Measurements from ENCODE around the gene LRRIQ1.
"Not testable (repeated sequence)": the region's sequence is repeated elsewhere in the genome, so short reads cannot be mapped to it uniquely, and the experiment has no call there.

The LRRIQ1 gene

GRCh38 chr12:85065837-85066482, 29.8 kb downstream of the LRRIQ1 start:
- no peak for DNase-seq

GRCh38 chr12:85072826-85073225, 36.7 kb downstream of the LRRIQ1 start:
- no peak for DNase-seq

DNA sequence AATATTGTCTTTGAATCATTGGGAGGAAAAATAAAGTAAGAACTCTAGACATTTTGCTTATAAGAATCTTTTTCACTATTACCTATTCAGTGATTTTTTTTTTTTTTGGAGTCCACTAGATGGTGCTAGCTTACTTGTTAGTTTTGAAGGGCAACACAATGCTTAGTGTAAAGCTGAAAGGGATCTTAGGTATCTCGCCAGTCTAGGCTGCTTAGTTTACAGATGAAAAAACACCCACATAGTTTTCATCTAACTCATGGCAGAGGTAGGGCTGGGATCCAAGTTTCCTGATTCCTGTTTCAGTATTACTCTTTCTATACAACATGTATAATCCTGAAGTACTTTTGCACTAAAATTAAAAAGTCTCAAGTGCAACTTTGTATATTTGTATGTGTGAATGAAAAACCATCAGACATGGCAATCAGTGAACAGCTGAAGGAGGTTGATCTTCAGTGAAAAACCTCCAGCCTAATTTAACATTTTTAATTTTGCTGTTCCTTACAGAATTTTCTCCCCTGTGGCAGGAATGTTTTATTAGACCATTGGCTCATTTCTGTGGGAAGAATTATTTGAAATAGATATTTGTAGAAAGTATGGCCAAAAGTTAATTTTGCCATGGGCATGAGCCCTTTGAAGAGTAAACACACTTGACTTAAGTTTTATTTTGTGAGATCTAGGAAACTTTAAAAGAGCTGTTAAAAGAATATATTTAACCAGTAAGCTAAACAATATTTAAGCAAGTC, 40.7 kb downstream of the LRRIQ1 start:
- peak; percentile 21 for DNase-seq

- no peak for DNase-seq
Measured at GRCh38 chr12:85085066-85085465, 48.9 kb downstream of the LRRIQ1 start.

DNA sequence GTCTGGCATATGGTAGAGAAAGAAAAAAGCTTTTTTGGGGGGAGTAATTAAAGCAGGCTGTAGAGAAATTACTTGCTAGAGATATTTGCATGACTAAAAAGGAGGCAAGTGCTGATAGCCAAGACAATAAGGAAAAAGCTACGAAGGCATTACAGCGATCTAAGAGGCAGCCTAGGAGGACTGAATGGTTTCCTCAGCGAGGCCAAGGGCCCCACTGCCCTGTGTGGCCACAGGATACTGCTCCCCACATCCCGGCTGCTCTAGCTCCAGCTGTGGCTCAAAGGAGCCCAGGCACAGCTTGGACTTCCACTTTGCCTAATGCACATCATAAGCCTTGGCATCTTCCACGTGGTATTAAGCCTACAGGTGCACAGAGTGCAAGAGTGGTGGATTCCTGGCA, 53.6 kb downstream of the LRRIQ1 start:
- no peak for DNase-seq

DNA sequence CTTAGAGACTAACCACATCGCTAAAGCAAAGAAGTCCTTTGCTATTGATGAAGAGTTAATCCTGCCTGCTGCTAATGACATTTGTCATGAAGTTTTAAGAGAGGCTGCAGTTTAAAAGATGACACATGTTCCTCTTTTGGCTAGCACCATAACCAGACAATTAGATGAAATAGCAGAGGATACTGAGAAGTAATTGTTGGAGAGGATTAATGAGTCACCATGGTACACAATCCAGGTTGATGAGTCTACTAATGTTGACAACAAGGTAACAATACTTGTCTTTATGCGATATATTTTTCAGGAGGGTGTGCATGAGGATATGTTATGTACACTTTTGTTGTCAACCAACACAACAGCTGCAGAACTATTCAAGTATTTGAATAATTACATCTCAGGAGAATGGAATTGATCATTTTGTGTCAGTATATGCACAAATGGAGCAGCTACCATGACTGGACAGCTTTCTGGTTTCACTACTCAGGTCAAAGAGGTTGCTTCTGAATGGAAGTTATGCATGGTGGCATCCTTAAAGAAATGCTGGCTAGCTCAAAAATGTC, 56.7 kb downstream of the LRRIQ1 start:
- no peak for DNase-seq

DNA sequence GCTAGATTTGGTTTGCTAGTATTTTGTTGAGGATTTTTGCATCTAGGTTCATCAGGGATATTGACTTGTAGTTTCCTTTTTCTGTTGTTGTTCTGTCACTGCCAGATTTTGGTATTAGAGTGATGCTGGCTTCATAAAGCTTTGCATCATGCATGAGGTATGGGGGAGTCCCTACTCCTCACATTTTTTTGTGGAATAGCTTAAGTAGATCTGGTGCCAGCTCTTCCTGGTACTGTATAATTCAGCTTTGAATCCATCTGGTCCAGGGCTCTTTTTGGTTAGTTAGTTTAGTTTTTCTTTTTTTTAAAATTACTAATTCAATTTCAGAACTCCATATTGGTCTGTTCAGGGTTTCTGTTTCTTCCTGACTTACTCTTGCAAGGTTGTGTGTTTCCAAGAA, 59.4 kb downstream of the LRRIQ1 start:
- no peak for DNase-seq

DNA sequence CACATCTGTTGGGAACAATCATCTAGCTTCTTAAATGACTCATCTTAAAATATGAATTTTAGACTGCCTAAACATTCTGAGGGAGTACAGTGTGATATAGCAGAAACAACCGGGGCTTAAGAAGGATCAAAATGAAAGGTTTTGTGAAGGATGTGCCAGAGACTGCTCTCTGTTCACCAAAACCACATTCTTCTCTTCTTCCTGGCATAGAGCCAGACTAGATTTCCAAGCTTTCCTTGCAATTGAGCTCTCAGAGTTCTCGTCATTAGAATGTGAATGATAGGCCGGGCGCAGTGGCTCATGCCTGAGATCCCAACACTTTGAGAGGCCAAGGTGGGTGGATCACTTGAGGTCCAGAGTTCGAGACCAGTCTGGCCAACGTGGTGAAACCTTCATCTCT, 94.5 kb downstream of the LRRIQ1 start:
- no peak for DNase-seq

DNA sequence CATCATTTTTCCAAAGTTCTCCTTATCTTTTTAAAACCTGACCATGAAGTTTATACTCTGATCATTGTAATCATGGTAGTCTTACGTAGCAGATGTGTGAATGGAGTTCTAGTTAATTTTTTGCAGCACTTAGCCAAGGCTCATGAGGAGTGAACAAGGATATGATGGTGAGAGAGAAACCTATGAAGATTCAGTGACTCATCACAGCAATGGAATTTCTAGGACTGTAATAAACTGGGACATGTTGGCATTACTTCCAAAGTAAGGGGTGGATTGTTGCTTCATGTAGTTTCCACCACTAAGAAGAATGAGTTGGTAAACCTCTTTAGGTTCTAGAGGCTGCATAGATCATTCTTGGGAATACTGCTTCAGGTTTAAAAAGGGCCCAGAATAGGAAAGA, 102.7 kb downstream of the LRRIQ1 start:
- no peak for DNase-seq

- DNase-seq: no peak
Measured at GRCh38 chr12:85147331-85147730, 111.2 kb downstream of the LRRIQ1 start.

GRCh38 chr12:85152311-85152729, 116.2 kb downstream of the LRRIQ1 start:
- DNase-seq: no peak

DNA sequence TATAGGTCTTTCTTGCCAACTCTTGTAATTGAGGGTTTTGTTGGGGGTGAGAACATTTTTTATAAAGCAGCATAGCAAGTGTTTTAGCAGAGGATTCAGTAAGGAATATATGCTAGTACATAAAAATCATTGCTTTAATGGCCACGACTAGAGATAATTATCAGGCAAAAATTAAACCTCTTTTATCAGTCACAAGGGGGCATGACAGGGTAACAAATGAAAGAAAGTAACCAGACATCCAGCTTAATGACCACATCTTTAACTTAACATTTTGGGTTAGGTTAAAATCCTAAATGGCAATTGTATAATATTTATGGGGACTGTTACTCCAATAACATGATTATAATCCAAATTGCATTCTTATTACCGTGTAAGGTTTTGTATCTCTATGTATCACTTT, 119.6 kb downstream of the LRRIQ1 start:
- peak; percentile 18 for DNase-seq

DNA sequence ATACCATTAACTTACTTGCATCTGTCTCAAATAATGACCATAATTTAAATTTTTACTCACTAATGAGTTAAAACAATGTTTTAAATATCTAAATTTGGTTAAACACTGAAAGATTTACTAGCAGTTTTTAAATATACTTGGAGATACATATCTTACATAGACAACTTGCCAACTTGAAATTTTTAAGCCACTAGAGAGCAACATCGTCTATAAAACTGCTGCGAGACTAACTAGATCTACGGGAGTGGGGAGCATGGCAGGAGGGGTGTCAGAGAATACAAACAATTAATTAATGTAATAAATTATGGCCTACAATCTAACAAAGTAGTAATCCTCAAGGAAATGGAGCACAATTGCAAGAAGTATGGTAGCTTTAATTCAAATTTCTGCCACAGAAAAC, 120.4 kb downstream of the LRRIQ1 start:
- DNase-seq: no peak

DNA sequence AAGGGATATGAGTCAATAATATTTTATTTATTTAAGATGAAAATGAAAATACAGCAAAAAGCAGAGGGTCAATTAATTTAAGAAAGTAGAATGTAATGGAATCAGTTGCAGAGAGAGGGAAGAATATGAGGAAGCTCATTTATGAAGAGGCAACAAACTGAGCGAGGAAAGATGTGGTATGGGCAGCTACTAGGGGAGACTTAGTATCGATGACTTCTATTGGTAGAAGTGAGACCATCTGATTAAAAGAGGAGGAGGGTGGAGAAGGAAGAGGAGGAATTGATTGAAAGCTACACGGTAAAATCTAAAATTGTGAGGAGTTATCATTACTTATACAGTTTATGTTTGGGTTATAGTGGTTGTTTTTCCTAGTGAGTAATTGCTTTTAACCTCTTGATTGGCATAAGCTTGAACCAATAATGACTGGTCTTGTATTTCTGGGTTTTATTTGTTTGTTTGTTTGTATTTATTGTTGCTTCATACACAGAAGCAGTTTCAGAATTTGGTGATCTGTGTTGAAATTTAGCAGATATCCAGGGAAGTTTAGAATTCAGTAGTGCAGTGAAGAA, 121.0 kb downstream of the LRRIQ1 start:
- DNase-seq: no peak

DNA sequence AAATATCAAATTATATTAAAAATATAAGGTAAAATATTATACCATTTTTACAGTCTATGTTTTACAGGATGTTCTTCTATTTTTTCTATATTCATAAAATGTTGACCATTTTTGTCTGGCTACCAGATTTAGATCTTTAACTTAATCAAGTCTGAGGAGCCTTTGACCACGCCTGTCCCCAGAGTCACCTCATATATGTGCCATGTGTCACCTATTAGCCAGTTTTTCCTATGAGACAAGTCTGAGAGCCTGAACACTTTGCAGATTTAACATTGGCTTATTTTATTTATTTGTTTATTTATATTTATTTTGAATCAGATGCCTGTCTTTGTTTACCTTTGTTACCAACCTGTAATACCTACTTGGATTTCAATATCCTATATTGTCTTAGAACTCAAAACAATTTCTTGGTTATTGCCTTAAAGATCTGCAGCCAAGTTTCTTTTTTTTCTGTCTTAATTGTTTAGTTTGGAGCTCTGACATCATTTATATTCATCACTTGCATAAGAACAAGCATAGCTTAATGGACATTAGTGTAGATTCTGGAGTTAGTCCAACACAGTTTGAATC, 127.7 kb downstream of the LRRIQ1 start:
- no peak for DNase-seq

DNA sequence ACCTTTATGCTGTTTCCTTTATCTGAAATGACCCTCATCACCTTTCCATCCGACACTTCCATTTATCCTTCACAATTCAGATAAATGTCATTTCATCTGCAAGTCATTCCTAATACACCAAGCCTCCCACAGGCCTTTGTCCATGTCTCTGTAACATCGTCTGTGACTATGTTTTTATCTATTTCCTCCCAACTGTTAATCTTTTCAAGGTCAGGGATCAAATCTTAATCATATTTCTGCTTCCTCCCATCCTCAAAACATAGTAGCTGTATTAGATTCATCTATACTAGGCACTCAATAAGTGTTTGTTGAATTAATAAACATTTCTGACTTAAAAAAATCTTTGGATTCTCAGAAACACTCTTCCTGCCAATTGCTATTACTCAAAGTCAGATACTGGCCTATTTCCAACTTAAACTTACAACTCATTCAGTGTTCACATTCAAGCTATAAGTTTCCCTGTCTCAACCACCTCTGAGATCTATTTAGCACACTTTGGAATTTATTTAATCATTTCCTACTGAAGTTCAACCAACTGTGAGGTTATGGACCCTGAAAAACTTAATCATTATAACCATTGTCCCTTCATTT, 143.6 kb downstream of the LRRIQ1 start:
- DNase-seq: no peak

DNA sequence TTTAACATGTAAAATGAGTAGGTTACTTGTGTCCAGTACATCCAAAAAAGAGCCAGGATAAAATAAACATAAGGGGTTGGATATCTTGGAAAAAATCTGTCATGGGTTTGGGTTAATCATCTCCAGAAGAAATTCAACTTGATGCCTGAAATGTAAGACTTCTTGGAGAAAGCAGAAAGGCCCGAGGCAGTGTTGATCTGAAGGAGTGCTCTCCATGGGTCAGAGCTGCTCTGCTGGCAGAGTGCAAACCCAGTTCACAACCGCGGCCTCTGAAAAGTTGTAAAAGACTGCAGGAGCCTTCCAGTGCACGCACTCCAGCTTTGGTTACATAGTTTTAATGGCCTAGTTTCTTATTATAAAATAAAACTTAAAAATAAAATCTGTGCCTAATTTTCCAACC, 146.5 kb downstream of the LRRIQ1 start:
- DNase-seq: no peak

DNA sequence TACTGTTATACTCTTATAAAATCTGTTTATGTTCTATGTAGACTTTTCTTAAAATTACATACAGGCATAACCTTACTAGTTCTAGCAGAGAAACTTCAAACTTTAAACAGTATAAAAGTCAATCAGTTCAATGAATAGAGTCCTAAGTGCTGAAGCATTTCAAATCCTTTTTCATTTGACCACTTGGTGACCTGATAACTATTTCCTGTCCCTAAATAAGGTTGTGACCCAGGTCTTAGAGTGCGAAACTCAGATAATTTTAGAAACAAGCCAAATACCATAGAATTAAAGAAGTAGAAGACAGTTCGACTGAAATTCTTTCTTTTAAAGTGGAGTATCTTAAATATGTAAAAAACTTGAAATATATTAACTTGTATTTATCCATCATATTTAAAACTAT, 147.7 kb downstream of the LRRIQ1 start:
- no peak for DNase-seq

- no peak for DNase-seq
Measured at GRCh38 chr12:85186236-85186635, 150.1 kb downstream of the LRRIQ1 start.

DNA sequence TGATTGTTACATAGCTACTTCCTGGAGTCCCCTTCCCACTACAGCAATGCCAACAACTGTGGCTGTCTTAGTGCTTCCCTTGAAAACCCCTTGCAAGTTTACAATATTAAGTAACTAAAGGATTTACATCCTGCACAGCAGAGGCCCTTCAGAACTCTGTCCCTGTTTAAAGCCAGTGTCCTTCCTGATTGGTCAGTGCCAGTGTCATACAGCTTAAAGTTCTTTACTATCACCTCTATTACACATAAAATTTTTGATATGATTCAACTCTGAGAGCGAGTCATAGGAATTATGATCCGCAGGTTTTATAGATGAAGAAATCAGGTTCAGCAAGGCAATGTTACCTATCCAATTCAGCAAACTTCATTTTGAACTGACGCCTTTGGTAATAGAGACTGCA, 152.5 kb downstream of the LRRIQ1 start:
- DNase-seq: no peak

DNA sequence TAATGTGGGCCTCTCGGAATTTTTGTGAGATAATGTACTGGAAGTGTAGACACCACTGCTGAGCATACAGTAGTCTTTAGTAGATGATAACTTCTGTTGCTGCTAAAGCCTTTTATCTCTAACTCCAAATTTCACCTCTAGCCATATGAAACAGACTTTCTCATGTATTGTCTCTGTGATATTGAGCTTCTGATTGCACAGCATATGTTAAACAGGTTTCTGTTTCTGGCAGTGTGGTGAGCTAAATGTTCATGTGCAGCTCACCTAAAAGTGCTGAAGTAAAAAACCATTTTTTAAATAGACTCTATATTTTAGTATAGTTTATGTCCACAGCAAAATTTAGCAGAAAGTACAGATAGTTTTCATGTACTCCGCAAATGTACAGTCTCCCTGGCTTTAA, 154.6 kb downstream of the LRRIQ1 start:
- no peak for DNase-seq

DNA sequence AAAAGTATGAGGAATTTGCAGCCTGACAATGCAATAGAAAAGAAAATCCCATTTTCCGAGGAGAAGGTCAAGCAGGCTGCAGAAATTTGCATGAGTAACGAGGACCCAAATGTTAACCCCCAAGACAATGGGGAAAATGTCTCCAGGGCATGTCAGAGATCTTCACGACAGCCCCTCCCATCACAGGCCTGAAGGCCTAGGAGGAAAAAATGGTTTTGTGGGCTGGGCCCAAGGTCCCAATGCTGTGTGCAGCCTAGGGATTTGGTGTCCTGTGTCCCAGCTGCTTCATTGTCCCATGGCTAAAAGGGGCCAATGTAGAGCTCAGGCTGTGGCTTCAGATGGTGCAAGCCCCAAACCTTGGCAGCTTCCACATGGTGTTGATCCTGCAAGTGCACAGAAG, 167.7 kb downstream of the LRRIQ1 start:
- not testable (repeated sequence) for DNase-seq

DNA sequence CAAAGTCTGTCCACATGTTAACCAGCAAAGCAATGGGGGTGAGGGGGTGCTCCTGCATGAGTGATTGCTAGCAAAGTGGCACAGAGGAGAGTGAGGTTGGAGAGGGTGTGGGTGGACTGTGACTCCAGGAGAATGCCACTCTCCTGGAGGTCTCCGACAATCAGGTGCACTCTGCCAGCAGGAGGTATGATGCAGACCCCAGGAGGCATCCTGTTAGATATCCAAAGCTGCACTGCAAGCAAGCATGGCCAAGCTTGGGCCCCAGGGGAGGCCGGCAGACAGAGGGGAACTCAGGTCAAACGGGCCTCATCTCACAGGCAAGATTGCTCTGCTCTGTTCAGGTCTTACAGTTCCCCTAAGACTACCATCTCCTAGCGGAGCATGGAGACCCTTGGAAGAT, 170.4 kb downstream of the LRRIQ1 start:
- no peak for DNase-seq

All from NCI-H2081 treated with DMSO at 0.1 percent for 48 hours (cell line).